ENCODE measurements around the gene PRR5. TPM values are rescaled to one million over a fixed set of nuclear protein-coding genes. Genes with fewer than 3 reads are reported as not detected.

Gene PRR5
- total RNA-seq, 1 experiment from 2014 or later: 11.8 TPM

GRCh38 chr22:44672632-44673031, 29.4 kb upstream of the PRR5 start:
- Histone ChIP-seq H4K8ac (replicated peaks; ENCODE audit: insufficient read length, low read depth, low read length) (no peak overlapping the region), H2AK5ac (ENCODE audit: insufficient read length, low read length) (no peak overlapping the region), H3K4me1 (ENCODE audit: insufficient read depth, low read length) (no peaks in the 10 kb centered on the region), H3K4ac (ENCODE audit: low read depth, low read length) (no peak overlapping the region), H2BK12ac (ENCODE audit: insufficient read length, low read depth, low read length) (no peak overlapping the region), H3K9me3 (ENCODE audit: control insufficient read depth, low read depth, low read length) (no peaks in the 10 kb centered on the region), H2BK5ac (ENCODE audit: insufficient read length, low read length) (no peak overlapping the region), H3K27ac (ENCODE audit: insufficient read length, low read depth, low read length) (no peak overlapping the region), H3K14ac (ENCODE audit: insufficient read depth, low read length) (no peak overlapping the region), H3K27me3 (ENCODE audit: insufficient read depth, low read length) (peaks cover 5% of the 10 kb centered on the region), H3K79me1 (ENCODE audit: insufficient read depth, low read depth, low read length, poor library complexity, severe bottlenecking) (no peaks in the 10 kb centered on the region), H3K18ac (ENCODE audit: insufficient read length, low read depth, low read length) (no peak overlapping the region), H2AFZ (ENCODE audit: low read length) (no peak overlapping the region), H3K9ac (ENCODE audit: extremely low read depth, insufficient read length, low read length) (no peak overlapping the region), H3K23me2 (ENCODE audit: insufficient read length, low read depth, low read length, poor library complexity, severe bottlenecking) (peaks cover 4% of the 10 kb centered on the region), H2BK15ac (ENCODE audit: low read depth, low read length) (no peak overlapping the region), H2BK20ac (ENCODE audit: low read depth, low read length, poor library complexity, severe bottlenecking) (no peak overlapping the region), H3T11ph (ENCODE audit: low read length) (no peak overlapping the region), H3K23ac (ENCODE audit: insufficient read length, low read depth, low read length) (no peak overlapping the region), H2BK120ac (ENCODE audit: low read depth, low read length, poor library complexity, severe bottlenecking) (no peak overlapping the region), H3K56ac (ENCODE audit: insufficient read length, low read depth, low read length) (no peak overlapping the region), H3K79me2 (ENCODE audit: insufficient read depth, low read length) (no peaks in the 10 kb centered on the region), H4K91ac (ENCODE audit: insufficient read length, low read depth, low read length) (no peak overlapping the region), H3K4me2 (ENCODE audit: insufficient read depth, insufficient read length, low read length) (no peak overlapping the region), H4K5ac (ENCODE audit: insufficient read length, low read depth, low read length) (no peak overlapping the region), H4K20me1 (ENCODE audit: control insufficient read depth, insufficient read depth, insufficient read length) (no peaks in the 10 kb centered on the region)
- Mint-ChIP-seq H3K4me3 (no peak overlapping the region), H3K4me1 (peaks cover 4 to 14% of the 10 kb centered on the region in 2 experiments; a peak in 3 of 4 replicates), H3K27me3 (ENCODE audit: low read depth) (peaks cover 53% of the 10 kb centered on the region), H3K27ac (no peak overlapping the region), H3K36me3 (ENCODE audit: insufficient read depth in 1 of 3, low read depth in 3 of 3) (no peaks in the 10 kb centered on the region), H3K9me3 (no peaks in the 10 kb centered on the region)
- no peak for DNase-seq
- TF ChIP-seq CTCF (conservative IDR thresholded peaks at IDR 0.05): no peak
- no CpG with 5 or more reads among the region's 8 CpGs for WGBS (ENCODE audit: extremely low coverage, insufficient read length, low lambda C conversion rate)
